ENCODE results near the gene ANKMY1. TPM values are rescaled to one million over a fixed set of nuclear protein-coding genes. Genes with fewer than 3 reads are reported as not detected.

The ANKMY1 gene
- polyA plus RNA-seq, 1 experiment, result 2.9 TPM

DNA sequence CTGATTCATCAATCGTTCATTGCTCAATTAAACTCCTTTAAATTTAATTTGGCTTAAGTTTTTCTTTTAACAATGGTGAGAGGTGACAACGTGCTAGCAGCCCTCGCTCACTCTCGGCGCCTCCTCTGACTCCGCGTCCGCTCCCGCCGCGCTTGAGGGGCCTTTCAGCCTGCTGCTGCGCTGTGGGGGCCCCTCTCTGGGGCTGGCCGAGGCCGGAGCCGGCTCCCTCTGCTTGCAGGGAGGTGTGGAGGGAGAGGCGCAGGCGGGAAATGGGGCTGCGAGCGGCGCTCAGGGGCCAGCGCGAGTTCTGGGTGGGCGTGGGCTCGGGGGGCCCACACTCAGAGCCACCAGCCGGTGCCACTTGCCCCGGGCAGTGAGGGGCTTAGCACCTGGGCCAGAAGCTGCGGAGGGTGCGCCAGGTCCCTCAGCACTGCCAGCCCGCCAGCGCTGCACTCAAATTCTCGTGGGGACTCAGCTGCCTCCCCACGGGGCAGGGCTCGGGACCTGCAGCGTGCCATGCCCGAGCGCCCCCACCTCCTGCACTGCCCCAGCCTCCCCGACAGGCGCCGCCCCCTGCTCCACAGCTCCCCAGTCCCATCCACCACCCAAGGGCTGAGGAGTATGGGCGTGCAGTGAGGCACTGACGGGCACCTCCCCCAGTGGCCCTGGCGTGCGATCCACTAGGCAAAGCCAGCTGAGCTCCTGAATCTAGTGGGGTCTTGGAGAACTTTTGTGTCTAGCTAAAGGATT lies 19.6 kb downstream of the ANKMY1 start:
- POLR2A ChIA-PET, result no interaction called here

DNA sequence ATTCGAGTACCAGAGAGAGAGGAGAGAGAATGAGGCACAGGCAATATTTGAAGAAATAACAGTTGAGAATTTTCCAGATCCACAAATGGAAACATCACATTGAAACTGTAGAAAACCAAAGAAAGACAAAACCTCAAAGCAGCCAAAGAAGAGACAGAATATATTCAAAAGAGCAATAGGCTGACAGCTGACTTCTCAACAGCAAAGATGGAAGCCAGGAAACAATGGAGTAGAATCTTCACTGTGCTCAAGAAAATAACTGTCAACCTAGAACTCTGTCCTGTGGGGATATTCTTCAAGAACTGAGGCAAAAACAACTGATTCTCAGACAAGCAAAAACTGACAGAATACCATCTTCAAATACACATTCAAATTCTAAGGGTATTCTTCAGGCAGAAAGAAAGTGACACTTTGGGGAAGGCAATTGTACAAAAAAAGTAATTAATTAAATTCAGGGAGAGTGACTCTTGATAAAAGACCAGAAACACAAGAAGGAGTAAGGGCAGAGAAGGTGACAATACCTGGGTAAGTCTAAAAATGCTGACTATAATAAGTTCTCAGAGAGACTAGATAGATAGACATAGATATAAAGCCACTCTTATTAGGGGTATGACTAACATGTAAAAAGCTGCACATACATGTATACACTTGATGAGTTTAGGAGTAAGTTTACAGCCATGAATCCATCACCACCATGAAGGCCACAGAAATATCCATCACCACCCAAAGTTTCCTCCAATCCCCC lies 25.6 kb downstream of the ANKMY1 start:
- DNase-seq (ENCODE audit: low read depth, low spot score), result no peak
- H3K4me3 ChIP-seq (ENCODE audit: low read depth, low read length), result no peak overlapping the region
- CTCF ChIA-PET, result interaction anchor here (1.0 to 1.2 kb wide), 2 partner anchors 18 to 35 kb away, joined by 3 to 5 read pairs; no protein-coding TSS in a partner anchor
- peaks cover 21% of the 10 kb centered on the region for H3K9me3 ChIP-seq (ENCODE audit: control insufficient read depth, insufficient read depth, low read length)
- POLR2A ChIA-PET, result no interaction called here
- H3K27ac ChIP-seq (ENCODE audit: low read depth, low read length), result no peak overlapping the region
- H3K27me3 ChIP-seq (ENCODE audit: control insufficient read depth, insufficient read depth, low read length), result no peaks in the 10 kb centered on the region
- TF ChIP-seq, protein P1, sequence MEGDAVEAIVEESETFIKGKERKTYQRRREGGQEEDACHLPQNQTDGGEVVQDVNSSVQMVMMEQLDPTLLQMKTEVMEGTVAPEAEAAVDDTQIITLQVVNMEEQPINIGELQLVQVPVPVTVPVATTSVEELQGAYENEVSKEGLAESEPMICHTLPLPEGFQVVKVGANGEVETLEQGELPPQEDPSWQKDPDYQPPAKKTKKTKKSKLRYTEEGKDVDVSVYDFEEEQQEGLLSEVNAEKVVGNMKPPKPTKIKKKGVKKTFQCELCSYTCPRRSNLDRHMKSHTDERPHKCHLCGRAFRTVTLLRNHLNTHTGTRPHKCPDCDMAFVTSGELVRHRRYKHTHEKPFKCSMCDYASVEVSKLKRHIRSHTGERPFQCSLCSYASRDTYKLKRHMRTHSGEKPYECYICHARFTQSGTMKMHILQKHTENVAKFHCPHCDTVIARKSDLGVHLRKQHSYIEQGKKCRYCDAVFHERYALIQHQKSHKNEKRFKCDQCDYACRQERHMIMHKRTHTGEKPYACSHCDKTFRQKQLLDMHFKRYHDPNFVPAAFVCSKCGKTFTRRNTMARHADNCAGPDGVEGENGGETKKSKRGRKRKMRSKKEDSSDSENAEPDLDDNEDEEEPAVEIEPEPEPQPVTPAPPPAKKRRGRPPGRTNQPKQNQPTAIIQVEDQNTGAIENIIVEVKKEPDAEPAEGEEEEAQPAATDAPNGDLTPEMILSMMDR (IDR thresholded peaks at IDR 0.05; ENCODE audit: low read depth, low read length), result no peak

More for the DNA sequence above, 19.6 kb downstream of the ANKMY1 start:
- CTCF ChIA-PET, result interaction anchor here (2.4 kb wide), 1 partner anchor 24 kb away, joined by 8 read pairs; no protein-coding TSS in a partner anchor
- TF ChIP-seq, protein P1 (IDR thresholded peaks at IDR 0.05; ENCODE audit: low read depth, low read length), result no peak
- no peaks in the 10 kb centered on the region for H3K27me3 ChIP-seq (ENCODE audit: control insufficient read depth, insufficient read depth, low read length)
- H3K27ac ChIP-seq (ENCODE audit: low read depth, low read length), result no peak overlapping the region
- H3K9me3 ChIP-seq (ENCODE audit: control insufficient read depth, insufficient read depth, low read length), result no peaks in the 10 kb centered on the region; the same call in 1 of the 2 replicates
- no peak for DNase-seq (ENCODE audit: low read depth, low spot score)
- no peak overlapping the region for H3K4me3 ChIP-seq (ENCODE audit: low read depth, low read length)

DNA sequence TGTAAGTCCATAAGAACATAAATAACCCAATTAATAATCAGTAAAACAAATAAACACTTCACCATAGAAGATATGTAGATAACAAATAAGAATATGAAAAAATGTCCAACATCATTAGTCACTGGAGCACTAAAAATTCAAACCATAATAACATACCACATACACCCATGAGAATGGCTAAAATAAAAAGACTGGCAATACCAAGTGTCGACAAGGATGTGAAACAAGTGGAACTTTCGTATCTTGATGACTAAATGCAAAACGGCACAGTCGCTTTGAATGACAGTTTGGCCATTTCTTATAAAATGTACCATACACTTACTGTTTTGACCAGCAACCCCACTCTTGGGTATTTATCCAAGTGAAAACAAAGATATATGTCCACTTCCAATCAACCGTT lies 26.8 kb downstream of the ANKMY1 start:
- TF ChIP-seq, protein P1 (IDR thresholded peaks at IDR 0.05; ENCODE audit: low read depth, low read length), result no peak

DNA sequence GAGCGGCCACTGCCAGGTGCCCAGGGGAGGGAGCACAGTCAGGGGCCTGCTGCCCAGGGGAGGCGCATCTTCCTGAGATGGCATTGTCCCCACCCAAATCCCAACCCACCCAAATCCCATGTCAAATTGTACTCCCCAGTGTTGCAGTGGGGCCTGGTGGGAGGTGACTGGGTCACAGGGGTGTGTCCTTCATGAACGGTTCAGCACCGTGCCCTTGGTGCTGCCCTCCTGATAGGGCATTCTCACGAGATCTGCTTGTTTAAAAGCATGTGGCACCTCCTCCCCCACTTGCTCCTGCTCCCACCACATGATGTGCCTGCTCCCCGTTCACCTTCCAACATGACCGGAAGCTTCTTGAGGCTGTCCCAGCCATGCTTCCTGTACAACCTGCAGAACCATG lies 27.6 kb downstream of the ANKMY1 start:
- no peak overlapping the region for H3K27ac ChIP-seq (ENCODE audit: low read depth, low read length)
- H3K4me3 ChIP-seq (ENCODE audit: low read depth, low read length), result no peak overlapping the region
- no peaks in the 10 kb centered on the region for H3K27me3 ChIP-seq (ENCODE audit: control insufficient read depth, insufficient read depth, low read length)
- POLR2A ChIA-PET, result no interaction called here
- H3K9me3 ChIP-seq (ENCODE audit: control insufficient read depth, insufficient read depth, low read length), result peaks cover 36% of the 10 kb centered on the region
- TF ChIP-seq, protein P1 (IDR thresholded peaks at IDR 0.05; ENCODE audit: low read depth, low read length), result no peak
- CTCF ChIA-PET, result no interaction called here
- no peak for DNase-seq (ENCODE audit: low read depth, low spot score)

More for the DNA sequence above, 26.8 kb downstream of the ANKMY1 start:
- Histone ChIP-seq H3K4me3 (ENCODE audit: low read depth, low read length) (no peak overlapping the region), H3K27me3 (ENCODE audit: control insufficient read depth, insufficient read depth, low read length) (no peaks in the 10 kb centered on the region), H3K9me3 (ENCODE audit: control insufficient read depth, insufficient read depth, low read length) (peaks cover 27% of the 10 kb centered on the region), H3K27ac (ENCODE audit: low read depth, low read length) (no peak overlapping the region)
- POLR2A ChIA-PET, result no interaction called here
- no peak for DNase-seq (ENCODE audit: low read depth, low spot score)
- CTCF ChIA-PET, result interaction anchor here (1.0 kb wide), 1 partner anchor 17 kb away, joined by 5 read pairs; no protein-coding TSS in a partner anchor

All from AG04450 (cell line).